GM18868 (cell line): ENCODE data around the gene TXNDC11.

Experiments
- ATAC-seq: cut with Tn5 transposase; IDR thresholded peaks from one replicate; pipeline ENCODE4 v1.9.1; 2021; ENCODE audit warnings: mild to moderate bottlenecking, moderate library complexity; ENCODE audit not compliant: unreplicated experiment

Gene TXNDC11

GRCh38 chr16:11755022-11755760 lies 12.5 kb upstream of the TXNDC11 start:
- ATAC-seq, result no peak

- no peak for ATAC-seq
Observed at GRCh38 chr16:11752856-11753255, 10.2 kb upstream of the TXNDC11 start.

GRCh38 chr16:11750056-11750455 lies 7.4 kb upstream of the TXNDC11 start:
- no peak for ATAC-seq

- ATAC-seq, result no peak
Observed at GRCh38 chr16:11748404-11749254, 6.0 kb upstream of the TXNDC11 start.

- ATAC-seq, result no peak
Observed at GRCh38 chr16:11747949-11748403, 5.3 kb upstream of the TXNDC11 start.

- ATAC-seq, result no peak
Observed at GRCh38 chr16:11744075-11744470, 1.4 kb upstream of the TXNDC11 start.

- no peak for ATAC-seq
Observed at GRCh38 chr16:11743308-11744074, 834 bp upstream of the TXNDC11 start.

GRCh38 chr16:11742093-11742535 lies 543 bp downstream of the TXNDC11 start:
- ATAC-seq, result peak; percentile 18

- no peak for ATAC-seq
Observed at GRCh38 chr16:11740567-11740966, 2.1 kb downstream of the TXNDC11 start.

- no peak for ATAC-seq
Observed at GRCh38 chr16:11738742-11739544, 3.7 kb downstream of the TXNDC11 start.

- ATAC-seq, result no peak
Observed at GRCh38 chr16:11737713-11738112, 4.9 kb downstream of the TXNDC11 start.

GRCh38 chr16:11736903-11737302 lies 5.8 kb downstream of the TXNDC11 start:
- ATAC-seq, result no peak

GRCh38 chr16:11735787-11736186 lies 6.9 kb downstream of the TXNDC11 start:
- ATAC-seq, result no peak

GRCh38 chr16:11734653-11735043 lies 8.0 kb downstream of the TXNDC11 start:
- ATAC-seq, result no peak

GRCh38 chr16:11734025-11734652 lies 8.5 kb downstream of the TXNDC11 start:
- no peak for ATAC-seq

- no peak for ATAC-seq
Observed at GRCh38 chr16:11731222-11731621, 11.4 kb downstream of the TXNDC11 start.

GRCh38 chr16:11729787-11730186 lies 12.9 kb downstream of the TXNDC11 start:
- ATAC-seq, result no peak

GRCh38 chr16:11727796-11728543 lies 14.7 kb downstream of the TXNDC11 start:
- ATAC-seq, result no peak

GRCh38 chr16:11726008-11726407 lies 16.6 kb downstream of the TXNDC11 start:
- no peak for ATAC-seq
